ENCODE measurements around the gene CAV2.

CAV2 gene

GRCh38 chr7:116496653-116497052 lies 2.9 kb upstream of the CAV2 start:
- FAIRE-seq = no peak

DNA sequence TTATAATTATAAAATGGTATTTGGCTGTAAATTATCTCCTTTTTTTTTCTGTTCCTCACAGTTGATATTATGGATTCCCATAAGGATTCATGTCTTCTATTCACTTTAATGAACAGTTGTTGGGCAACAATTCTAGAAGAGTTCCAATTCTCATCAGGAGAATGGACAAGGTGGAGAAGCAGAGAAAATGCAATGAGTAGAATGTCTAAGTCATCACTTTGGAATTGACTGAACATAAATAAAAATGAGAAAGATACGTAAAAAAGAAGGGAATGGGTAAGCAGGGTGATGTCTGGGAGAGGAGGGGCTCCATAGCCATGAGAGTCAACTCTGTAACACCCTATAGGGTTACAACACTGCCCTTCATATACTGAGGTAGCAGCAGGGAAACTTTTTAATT lies 1.8 kb upstream of the CAV2 start:
- no peak for FAIRE-seq

- no peak for FAIRE-seq
Measured at GRCh38 chr7:116500078-116500853, 728 bp downstream of the CAV2 start.

DNA sequence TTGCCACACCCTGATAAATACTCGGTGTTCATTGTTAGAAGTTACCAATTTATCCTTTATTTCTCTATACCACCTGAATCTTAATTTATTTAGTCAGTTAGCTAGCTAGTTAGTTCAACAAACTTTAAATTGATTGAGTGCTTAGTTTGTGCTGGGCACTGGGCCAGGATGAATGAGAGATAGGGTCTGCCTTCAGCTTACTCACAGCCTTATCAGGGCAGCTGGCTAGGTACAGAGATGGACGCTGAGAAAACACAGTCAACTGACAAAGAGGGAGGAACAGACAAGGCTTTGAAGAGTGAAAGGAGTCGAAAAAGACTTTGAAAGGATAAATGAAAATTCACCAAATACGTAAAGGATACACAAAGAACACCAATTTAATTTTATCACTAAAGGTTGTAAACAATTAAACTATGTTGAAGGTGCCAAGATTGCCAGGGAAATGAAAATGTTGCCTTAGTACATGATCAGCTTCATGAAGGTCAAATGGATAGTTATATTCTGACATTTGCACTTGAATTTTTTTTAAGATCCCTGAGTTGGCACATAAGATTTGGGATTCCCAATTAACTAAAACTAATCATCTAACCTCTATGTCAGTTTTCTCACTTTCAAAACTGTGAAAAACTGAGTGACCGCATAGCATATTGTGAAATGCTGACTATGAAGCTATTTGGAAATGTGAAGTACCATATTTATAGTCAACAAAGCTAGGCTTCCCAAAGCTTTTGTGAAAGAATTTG lies 2.1 kb downstream of the CAV2 start:
- no peak for FAIRE-seq

DNA sequence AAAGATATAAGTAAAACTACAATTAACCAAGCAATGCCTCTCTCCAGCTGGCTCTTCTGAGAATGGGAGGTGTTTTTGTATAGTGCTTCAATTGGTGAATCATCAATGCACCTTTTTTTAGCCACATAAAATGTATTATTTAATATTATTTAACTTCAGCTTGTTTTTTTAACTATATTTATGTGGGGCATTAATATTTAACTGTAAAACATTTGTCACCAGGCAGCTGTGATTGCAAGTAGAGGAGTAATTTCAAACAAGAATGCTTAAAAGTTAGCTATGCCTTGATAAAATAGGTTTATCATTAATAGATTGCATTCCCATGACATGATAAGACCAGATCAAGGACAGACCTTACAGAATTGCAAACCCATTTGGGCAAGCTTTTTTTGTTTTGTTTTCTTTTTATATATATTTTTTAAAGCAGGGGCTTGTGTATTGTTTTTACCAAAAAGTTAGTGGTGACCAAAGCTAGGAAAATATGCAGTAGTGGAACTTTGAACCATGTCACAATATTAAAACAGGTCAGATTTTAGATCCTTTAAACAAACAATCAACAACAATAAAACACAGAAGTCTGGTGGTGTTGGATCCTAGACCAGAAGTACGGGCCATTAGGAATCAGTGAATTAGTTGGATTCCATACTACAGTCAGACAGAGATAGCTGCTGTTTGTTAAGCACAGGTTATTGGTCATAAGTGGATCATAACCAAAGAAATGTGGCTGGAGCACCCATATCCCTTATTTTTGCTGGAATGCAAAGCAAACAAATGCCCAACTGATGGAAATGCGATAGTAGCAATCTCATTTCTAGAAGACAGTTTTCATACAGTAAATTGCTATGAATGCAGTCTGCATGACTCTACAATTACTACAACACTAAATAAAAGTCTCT lies 2.9 kb downstream of the CAV2 start:
- no peak for FAIRE-seq

- FAIRE-seq = no peak
Measured at GRCh38 chr7:116503835-116504234, 4.3 kb downstream of the CAV2 start.

DNA sequence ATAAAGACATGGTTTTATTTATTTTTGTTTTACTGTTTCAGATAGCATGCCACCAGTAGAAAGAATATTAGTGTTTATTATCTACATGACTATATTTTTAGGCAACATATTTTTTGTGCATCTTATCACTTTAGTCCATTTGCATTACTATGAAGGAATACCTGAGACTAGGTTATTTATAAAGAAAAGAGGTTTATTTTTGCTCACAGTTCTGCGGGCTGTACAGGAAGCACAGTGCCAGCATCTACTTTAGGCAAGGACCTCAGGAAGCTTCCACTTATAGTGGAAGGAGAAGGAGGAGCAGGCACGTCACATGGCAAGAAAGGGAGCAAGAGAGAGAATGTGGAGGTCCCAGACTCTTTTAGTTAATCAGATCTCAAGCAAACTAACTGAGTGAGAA lies 5.7 kb downstream of the CAV2 start:
- no peak for FAIRE-seq

DNA sequence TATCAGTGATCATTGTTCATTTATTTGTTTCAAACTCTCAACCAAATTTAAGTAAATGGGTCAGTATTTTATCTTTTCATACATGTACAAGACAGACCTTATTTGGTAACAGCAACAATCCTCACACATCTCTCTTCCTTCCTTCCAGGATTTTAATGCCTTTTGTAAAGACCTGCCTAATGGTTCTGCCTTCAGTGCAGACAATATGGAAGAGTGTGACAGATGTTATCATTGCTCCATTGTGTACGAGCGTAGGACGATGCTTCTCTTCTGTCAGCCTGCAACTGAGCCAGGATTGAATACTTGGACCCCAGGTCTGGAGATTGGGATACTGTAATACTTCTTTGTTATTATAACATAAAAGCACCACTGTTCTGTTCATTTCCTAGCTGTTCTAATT lies 6.3 kb downstream of the CAV2 start:
- FAIRE-seq = no peak

DNA sequence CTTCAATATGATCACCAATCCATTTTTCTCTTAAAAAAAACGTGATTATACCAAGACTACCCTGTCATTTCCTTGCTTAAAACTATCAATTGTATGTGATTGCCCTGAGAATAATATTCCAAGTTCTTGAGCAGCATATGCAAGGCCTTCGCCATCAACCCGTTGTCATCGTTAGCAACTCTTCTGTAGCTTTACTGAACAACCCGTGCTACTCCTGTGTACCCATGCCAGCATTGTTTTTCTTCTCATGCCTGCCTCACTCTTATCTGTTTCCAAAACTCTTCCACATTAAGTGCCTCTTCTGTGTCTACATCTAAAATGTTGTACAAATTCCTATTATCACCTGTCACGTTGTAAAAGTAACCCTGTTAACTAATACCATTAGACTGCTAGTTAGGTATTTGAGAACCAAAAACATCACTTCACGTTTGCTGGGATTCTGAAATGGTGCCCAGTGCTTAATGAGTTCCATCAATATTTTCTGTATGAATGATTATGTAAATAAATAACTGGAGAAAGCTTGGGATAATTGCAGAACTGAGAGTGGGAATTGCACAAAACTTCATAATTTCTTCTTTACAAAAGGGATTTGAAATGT lies 10.5 kb downstream of the CAV2 start:
- FAIRE-seq = no peak

DNA sequence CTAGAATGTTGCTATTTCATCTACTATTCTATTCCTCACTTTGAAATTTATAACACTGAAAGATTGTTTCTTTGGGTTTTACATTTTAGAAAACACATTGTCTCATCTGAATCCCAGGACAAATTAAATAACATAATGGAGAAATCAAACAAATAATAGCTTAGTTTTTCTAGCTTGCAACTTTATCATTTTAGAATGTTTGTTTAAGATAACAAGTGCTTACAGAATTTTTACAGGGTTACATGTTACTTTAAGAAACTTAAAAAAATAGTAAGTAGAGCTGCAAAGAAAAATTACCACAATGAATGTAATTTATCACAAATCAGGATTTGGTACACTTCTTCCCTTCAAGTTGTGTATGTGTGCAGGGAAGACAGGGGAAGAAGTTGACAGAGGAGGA lies 11.3 kb downstream of the CAV2 start:
- peak; percentile 21 for FAIRE-seq

DNA sequence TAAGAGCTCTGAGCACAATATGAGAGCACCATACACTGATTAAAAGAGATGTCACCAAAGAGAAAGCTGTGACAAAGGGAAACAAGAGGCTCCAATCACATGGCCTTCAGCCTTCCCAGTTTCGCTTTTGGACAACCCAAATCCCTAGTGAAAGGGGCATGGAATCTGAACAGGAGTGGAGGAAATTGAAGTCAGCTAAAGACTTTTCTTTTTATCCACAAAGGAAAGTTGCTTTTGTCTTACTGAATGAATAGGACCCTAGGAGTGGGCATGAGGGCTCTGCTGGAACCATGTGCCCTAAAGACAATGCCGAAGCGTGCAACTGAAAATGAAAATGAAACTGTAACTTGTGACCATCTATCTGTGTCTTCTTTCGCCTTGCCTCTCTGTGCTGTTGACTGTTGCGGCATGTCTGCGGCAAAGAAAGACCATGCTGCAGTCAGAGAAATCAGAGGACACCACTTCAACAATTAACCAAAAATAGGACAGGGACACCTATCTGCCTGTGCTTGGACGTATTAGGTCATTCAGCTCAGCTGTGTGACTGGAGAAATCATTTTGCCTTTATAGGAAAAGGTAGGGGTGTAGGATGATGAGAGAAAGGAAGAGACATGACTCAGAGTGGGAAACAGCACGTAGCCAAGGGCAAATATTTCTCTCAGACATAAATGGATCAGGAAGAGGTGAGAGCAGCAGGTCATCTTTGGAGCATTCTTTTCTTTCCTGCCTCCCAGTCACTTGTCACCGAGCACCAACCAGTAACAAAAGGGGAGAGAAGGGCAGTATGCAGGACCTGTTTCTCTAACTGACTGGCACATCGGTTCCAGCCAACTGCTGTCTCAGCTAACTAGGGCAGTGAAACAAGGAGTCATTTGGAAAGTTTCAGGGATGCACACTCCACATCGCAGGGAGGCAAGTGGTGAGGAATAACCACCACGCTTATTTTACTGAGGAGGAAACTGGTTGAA lies 12.3 kb downstream of the CAV2 start:
- no peak for FAIRE-seq

DNA sequence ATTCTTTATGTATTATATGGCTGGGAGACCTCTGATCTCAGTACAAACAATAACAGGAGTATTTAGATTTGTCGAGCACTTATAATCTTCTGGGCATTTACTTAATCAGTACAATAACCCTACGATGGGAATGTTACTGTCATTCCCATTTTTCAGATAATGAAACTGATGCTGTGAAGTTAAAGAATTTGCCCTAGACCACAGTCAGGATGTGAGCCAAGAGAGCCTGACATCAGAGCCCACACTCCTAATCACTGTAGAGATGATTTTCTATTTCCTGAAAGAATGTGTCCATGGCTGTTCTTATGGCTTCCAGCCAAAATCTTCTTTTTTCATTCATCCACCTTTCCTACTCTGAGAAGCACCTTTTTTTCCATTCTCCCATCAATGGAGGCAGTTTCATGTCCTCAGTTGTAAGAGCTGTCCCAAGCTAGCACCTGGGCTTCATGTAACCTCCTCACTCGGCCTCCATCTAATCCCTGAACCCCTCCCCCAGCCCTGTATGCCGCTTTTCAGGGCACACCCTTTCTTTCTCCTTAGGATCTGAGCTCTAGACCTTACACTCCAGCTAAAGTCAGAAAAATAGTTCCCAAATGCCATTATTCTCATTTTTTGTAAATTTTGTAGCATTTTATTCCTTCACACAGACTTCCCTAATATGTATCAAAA lies 13.1 kb downstream of the CAV2 start:
- no peak for FAIRE-seq

DNA sequence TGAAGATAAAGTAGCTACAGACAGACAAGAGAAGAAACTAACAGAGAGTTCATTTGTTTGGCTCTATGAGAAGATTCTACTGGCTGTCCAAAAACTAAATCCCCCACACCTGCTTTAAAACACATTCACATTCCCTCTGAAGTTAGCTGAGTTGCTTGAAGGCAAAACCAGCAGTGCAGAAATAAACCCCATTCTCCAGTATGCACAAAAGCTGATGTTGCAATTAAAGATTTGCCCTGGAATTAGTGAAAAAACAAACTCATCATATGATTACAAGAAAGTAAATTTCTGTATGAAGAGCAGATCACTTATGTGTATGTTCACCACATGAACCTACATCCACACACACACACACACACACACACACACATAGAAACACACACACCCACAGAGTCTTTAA lies 16.0 kb downstream of the CAV2 start:
- no peak for FAIRE-seq

GRCh38 chr7:116516324-116516723 lies 16.8 kb downstream of the CAV2 start:
- no peak for FAIRE-seq

DNA sequence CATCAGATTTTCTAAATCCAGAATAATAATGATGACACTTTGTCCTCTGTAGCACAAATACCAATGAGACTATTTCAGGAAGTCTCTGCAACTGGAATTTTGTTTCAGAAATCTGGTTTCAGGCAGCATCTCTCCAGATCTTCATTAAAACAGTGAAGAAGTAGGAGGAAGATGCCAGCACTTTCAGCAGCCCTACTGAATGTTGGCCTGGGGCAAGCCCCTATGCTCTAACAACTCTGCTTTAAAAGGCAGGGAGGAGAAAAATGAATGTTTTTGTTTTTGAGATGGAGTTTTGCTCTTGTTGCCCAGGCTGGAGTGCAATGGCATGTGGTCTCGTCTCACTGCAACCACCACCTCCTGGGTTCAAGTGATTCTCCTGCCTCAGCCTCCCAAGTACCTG lies 18.1 kb downstream of the CAV2 start:
- FAIRE-seq = no peak

- FAIRE-seq = no peak
Measured at GRCh38 chr7:116518961-116519360, 19.4 kb downstream of the CAV2 start.

DNA sequence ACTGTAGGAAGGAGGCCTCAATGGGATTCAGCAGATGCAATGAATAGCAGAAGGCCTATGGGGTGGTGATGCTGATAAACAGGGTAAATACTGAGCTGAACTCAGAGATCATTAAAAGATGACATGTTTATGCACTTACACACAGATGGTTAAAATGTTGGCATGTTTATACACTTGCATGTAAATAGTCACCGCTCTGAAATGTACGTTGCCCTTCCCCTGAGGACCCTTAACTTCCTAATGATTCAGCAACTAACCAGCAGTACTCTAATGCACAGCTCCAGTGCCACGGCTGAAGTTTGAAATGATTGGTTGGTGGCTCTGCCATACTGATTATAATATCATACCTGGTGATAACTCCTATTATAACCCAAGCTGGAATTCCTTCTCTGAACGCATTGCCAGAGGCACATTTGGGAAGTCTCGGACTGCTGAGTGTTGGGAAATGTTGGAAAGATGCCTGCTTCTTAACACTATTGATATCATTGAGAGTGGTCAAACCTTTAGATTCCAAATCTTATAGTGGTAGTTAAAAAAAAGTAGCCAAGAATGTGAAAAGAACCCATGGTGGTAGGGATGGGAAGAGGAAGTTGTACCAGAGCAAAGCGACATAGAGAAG lies 21.6 kb downstream of the CAV2 start:
- FAIRE-seq = no peak

DNA sequence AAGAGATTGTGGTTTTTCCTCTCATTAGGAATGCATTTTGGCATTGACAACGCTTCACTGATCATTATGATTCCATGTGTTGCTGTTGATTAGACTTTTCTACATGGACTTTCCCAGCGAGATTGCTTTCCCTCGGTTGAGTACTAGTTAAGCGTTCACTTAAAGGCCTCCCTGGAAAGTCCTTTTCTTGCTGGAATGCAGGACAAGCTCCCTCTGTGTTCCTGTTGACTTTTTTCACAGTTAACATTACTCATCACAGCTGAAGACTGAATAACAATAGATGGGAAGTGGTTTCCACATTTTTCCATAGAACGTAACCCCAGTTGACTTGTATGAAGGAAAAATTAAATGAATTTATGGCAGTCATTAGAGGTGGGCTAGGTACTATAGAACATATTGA lies 22.7 kb downstream of the CAV2 start:
- no peak for FAIRE-seq

GRCh38 chr7:116524221-116524608 lies 24.7 kb downstream of the CAV2 start:
- no peak for FAIRE-seq

GRCh38 chr7:116524609-116525297 lies 25.2 kb downstream of the CAV2 start, which contains the start of gene CAV1:
Gene CAV1 (plus strand): TSS chr7:116525036. CDS start chr7:116525063, 27 bp downstream.
- no peak for FAIRE-seq

Data from islet of Langerhans (tissue), 1 donor.